Adrenal gland (tissue), 12 donors: Measurements from ENCODE around the gene ISX. TPM values are rescaled to one million over a fixed set of nuclear protein-coding genes. Genes with fewer than 3 reads are reported as not detected.

Experiments used
- DNase-seq, 7 donors: peaks; one replicate each; pipeline ENCODE4 v3.0.0-alpha.2; 2019 to 2020
- H3K27ac ChIP-seq, 5 donors: fragments of 200-600 bp; sonication (generic) in 4 of 5; 1 replicate in 3 of 5; 2 replicates in 2 of 5; pipeline versions ENCODE4 v1.5.1 to v1.8.0; 2016 to 2020; ENCODE audit warnings: mild to moderate bottlenecking in 1 of 5
- H3K27me3 ChIP-seq: fragments of 200-600 bp; 2 replicates; pipeline ENCODE4 v1.8.0; 2021
- H3K36me3 ChIP-seq, 2 donors: fragments of 200-600 bp; replicated peaks in 1 of 2; 1 replicate in 1 of 2; 2 replicates in 1 of 2; pipeline versions ENCODE4 v1.5.1 to v1.8.0; 2018 to 2022
- H3K4me1 ChIP-seq, 2 donors: fragments of 200-600 bp; replicated peaks in 1 of 2; 1 replicate in 1 of 2; 2 replicates in 1 of 2; pipeline versions ENCODE4 v1.5.1 to v1.8.0; 2018 to 2021
- H3K4me3 ChIP-seq, 4 donors: fragments of 200-600 bp; sonication (generic) in 3 of 4; one replicate each; pipeline ENCODE4 v1.5.1; 2016 to 2018
- H3K9me3 ChIP-seq, 3 donors: fragments of 200-600 bp; sonication (generic) in 1 of 3; replicated peaks in 1 of 3; 1 replicate in 2 of 3; 2 replicates in 1 of 3; pipeline versions ENCODE4 v1.5.1 to v1.8.0; 2016 to 2021
- POLR2A ChIP-seq, 2 donors: fragments of 450-650 bp; IDR thresholded peaks; one replicate each; pipeline ENCODE4 v1.6.1; 2017; ENCODE audit warnings: antibody characterized with exemption in 2 of 2, mild to moderate bottlenecking in 2 of 2, moderate library complexity in 1 of 2
- WGBS, 4 donors: extraction: QIAGEN DNeasy Blood & Tissue Kit in 2 of 4; methylation state at CpG; one replicate each; pipeline versions ENCODE4 v1.1.5 to v1.1.7; 2013 to 2017; 5-methylcytosine and 5-hydroxymethylcytosine counted together
- intact Hi-C, 2 donors: fragments of 100-400 bp; cut with DNase I; formaldehyde crosslinking; loops; one replicate each; pipeline versions ENCODE4 v1.14.1 to v1.15.0; 2022 to 2023
- polyA plus RNA-seq, 3 donors: library from polyadenylated mRNA; stranded (reverse); fragments of 200-250 nt in 2 of 3; fragments of 350-450 nt in 1 of 3; fragmentation: Illumina TruSeq in 1 of 3; extraction: RNeasy Lipid Tissue Mini Kit (QIAGEN cat#74804) in 1 of 3; gene quantifications; one replicate each; pipeline ENCODE4 v1.2.3, GENCODE V29; 2013 to 2014
- total RNA-seq, 9 donors: library from RNA; depleted of rRNA in 4 of 9; stranded (reverse); fragments of >200 nt in 4 of 9; fragments of 120-200 nt in 1 of 9; fragmentation: NEBNext Ultra II Directional in 1 of 9; extraction: Animal tissue kit (Norgen Biotek cat#: 25700) in 1 of 9; gene quantifications; one replicate each; pipeline versions ENCODE4 v1.1.0 to v1.2.4, GENCODE V29; 2013 to 2023
- TF ChIP-seq, protein P1 (sequence below), 6 experiments: fragments of 450-650 bp in 4 of 6; fragments of 200-600 bp in 2 of 6; sonication (generic) in 1 of 6; IDR thresholded peaks; 1 replicate in 5 of 6; 2 replicates in 1 of 6; pipeline versions ENCODE4 v1.5.1 to v1.8.0; 2016 to 2021; ENCODE audit warnings: antibody characterized with exemption in 6 of 6, mild to moderate bottlenecking in 2 of 6, moderate library complexity in 1 of 6
- donor health status: healthy with polysubstance abuse.
- donor health status: Bipolar disorder and iron deficiency.
- donor health status: DM: yes; HTN: yes; CAD: no.
- donor health status: DM: no; HTN: no; CAD: no.
- donor health status: DM: no; HTN: no; CAD: no.
- donor health status: DM: yes; HTN: yes; CAD: no.

ISX gene
- total and polyA plus RNA-seq, 12 donors = 0.08 TPM; not detected in 11

DNA sequence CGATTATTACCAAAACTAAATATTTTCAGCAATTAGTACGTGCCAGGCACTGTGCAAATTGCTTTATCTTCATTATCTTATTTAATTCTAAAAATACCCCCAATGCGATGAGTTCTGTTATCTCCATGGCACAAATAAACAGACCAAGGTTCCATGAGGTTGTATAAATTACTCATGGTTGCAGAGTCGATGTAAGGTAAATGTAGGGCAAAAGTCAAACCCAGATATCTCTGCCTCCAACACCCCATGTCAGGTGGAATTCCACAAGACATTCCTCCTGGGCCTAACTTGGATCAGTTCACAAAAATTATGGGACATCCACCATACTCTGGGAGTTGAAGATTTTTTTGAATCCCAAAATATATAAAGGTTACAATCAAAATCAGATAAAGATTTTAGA, 43.7 kb downstream of the ISX start:
- no peak for DNase-seq
- no peaks in the 10 kb centered on the region for H3K4me1 ChIP-seq
- no peaks in the 10 kb centered on the region for H3K9me3 ChIP-seq
- no peaks in the 10 kb centered on the region for H3K36me3 ChIP-seq
- WGBS, 4 donors = 30 to 55% (median 45%) methylated on average over 4 of the region's 4 CpGs
- H3K27me3 ChIP-seq = peaks cover 7% of the 10 kb centered on the region
- TF ChIP-seq POLR2A (IDR thresholded peaks at IDR 0.05) = no peak
- TF ChIP-seq, protein P1, sequence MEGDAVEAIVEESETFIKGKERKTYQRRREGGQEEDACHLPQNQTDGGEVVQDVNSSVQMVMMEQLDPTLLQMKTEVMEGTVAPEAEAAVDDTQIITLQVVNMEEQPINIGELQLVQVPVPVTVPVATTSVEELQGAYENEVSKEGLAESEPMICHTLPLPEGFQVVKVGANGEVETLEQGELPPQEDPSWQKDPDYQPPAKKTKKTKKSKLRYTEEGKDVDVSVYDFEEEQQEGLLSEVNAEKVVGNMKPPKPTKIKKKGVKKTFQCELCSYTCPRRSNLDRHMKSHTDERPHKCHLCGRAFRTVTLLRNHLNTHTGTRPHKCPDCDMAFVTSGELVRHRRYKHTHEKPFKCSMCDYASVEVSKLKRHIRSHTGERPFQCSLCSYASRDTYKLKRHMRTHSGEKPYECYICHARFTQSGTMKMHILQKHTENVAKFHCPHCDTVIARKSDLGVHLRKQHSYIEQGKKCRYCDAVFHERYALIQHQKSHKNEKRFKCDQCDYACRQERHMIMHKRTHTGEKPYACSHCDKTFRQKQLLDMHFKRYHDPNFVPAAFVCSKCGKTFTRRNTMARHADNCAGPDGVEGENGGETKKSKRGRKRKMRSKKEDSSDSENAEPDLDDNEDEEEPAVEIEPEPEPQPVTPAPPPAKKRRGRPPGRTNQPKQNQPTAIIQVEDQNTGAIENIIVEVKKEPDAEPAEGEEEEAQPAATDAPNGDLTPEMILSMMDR (IDR thresholded peaks at IDR 0.05) = no peak
- intact Hi-C loops = no loop called here
- H3K4me3 ChIP-seq = no peak overlapping the region
- H3K27ac ChIP-seq = no peak overlapping the region

DNA sequence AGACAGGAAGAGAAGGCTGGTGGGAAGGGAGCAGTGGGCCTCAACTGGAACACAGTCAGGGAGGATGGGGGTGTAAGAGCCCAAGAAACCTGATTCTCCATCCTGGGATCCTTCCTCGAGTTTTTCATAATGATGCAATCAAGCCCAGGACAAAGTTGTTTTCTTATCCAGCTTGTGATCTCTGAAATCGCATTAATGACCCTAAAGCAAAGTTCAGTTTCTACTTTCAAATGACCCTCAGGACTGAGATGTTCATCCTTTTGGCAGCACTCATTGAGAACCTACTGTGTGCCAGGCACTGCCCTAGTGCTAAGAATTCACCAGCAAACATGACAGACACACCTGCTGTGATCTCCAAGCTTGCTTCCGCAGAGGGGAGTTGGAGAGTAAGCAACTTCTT, 45.3 kb downstream of the ISX start:
- intact Hi-C loops = no loop called here
- no peak for DNase-seq
- no peaks in the 10 kb centered on the region for H3K4me1 ChIP-seq
- TF ChIP-seq POLR2A (IDR thresholded peaks at IDR 0.05) = no peak
- TF ChIP-seq, protein P1 (IDR thresholded peaks at IDR 0.05) = no peak
- 54 to 70% (median 67%) methylated on average over 3 of the region's 3 CpGs for WGBS, 4 donors
- H3K9me3 ChIP-seq = no peaks in the 10 kb centered on the region
- no peak overlapping the region for H3K4me3 ChIP-seq
- H3K36me3 ChIP-seq = no peaks in the 10 kb centered on the region
- H3K27ac ChIP-seq = no peak overlapping the region
- H3K27me3 ChIP-seq = peaks cover 7% of the 10 kb centered on the region

DNA sequence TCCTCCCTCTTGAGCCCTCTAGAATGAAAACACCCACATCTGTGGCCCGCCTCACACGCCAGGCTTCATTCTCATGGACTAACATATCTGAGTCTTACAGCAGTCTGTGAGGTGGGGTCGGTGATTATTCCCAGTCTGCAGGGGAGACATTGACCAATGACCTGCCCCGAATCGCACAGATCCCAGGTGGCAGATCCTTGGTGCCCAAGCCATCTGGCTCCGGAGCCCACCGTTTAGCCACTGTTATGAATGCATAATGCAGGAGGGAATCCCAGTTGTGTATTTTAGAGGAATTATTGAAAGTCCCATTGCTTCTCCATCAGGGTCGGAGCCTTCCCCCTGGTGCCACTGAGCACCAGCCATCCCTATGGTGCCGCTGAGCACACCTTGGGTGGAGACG, 47.4 kb downstream of the ISX start:
- Histone ChIP-seq H3K27ac (no peak overlapping the region), H3K36me3 (no peaks in the 10 kb centered on the region), H3K4me1 (no peaks in the 10 kb centered on the region), H3K9me3 (no peaks in the 10 kb centered on the region), H3K27me3 (peaks cover 7% of the 10 kb centered on the region), H3K4me3 (no peak overlapping the region)
- intact Hi-C loops = no loop called here
- DNase-seq = no peak
- WGBS, 4 donors = 76 to 78% (median 77%) methylated on average over 7 to 10 of the region's 10 CpGs
- TF ChIP-seq, protein P1 (IDR thresholded peaks at IDR 0.05) = no peak
- no peak for TF ChIP-seq POLR2A (IDR thresholded peaks at IDR 0.05)

DNA sequence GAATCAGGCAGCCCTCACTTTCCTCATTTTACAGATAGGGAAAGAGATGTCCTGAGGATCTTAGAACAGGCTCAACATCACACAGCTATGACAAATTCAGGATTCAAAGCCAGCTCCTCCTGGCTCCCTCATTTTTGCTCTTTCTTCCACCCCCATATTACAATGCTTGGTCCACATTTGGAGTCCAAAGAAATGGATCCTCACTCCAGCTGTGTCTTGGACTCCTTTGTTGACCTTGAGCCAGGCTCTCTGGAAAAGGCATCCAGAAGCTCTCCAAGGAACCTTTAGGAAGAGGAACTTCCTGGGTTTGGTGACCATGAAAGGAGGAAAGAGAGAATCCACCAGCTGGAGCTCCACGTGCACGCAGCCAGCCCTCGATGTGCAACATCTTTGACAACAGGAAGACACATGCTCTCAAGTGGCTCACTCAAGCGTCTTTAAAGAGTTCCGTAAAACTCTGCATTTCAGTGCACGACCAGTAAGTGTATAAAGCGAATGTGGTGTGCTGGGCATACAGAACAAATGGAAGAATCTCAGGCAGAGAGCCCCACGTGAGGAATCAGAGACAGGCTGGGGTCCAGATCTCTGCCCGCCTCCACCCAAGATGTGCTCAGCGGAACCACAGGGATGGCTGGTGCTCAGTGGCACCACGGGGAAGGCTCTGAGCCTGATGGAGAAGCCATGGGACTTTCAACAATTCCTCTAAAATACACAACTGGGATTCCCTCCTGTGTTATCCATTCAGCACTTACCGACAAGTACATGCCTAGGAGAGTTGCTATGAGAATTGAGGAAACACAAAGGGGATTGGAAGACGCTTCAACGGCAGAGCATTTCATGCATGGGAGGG, 48.4 kb downstream of the ISX start:
- Histone ChIP-seq H3K4me1 (no peaks in the 10 kb centered on the region), H3K9me3 (no peaks in the 10 kb centered on the region), H3K36me3 (no peaks in the 10 kb centered on the region), H3K4me3 (no peak overlapping the region), H3K27ac (no peak overlapping the region), H3K27me3 (no peaks in the 10 kb centered on the region)
- TF ChIP-seq, protein P1 (IDR thresholded peaks at IDR 0.05) = no peak
- TF ChIP-seq POLR2A (IDR thresholded peaks at IDR 0.05) = no peak
- WGBS, 4 donors = 77 to 85% (median 80%) methylated on average over 14 of the region's 14 CpGs
- no peak for DNase-seq
- intact Hi-C loops = no loop called here
